Neural progenitor cell (in vitro differentiated cells): ENCODE measurements around the gene TAF6. TPM values are rescaled to one million over a fixed set of nuclear protein-coding genes. Genes with fewer than 3 reads are reported as not detected.

Experiments
- DNase-seq: peaks from one replicate; pipeline ENCODE4 v3.0.0-alpha.2; 2016; ENCODE audit warnings: low spot score
- H2AFZ ChIP-seq: fragments of 200-600 bp; sonication (generic); replicated peaks from 2 replicates; pipeline ENCODE4 v1.6.1; 2016; ENCODE audit warnings: antibody characterized with exemption
- H3F3A ChIP-seq: fragments of 200-600 bp; sonication (generic); 2 replicates; pipeline ENCODE4 v1.6.1; 2016; ENCODE audit warnings: antibody characterized with exemption, low read depth
- H3K27ac ChIP-seq: fragments of 200-600 bp; sonication (generic); 2 replicates; pipeline ENCODE4 v1.5.1; 2016; ENCODE audit warnings: mild to moderate bottlenecking
- H3K27me3 ChIP-seq: fragments of 200-600 bp; sonication (generic); 2 replicates; pipeline ENCODE4 v1.6.1; 2016; ENCODE audit warnings: mild to moderate bottlenecking, moderate library complexity
- H3K36me3 ChIP-seq: fragments of 200-600 bp; sonication (generic); 2 replicates; pipeline ENCODE4 v1.5.1; 2016
- H3K4me1 ChIP-seq: fragments of 200-600 bp; sonication (generic); 2 replicates; pipeline ENCODE4 v1.6.1; 2016; ENCODE audit warnings: mixed run types
- H3K4me2 ChIP-seq: fragments of 200-600 bp; sonication (generic); 2 replicates; pipeline ENCODE4 v1.6.1; 2016
- H3K4me3 ChIP-seq: fragments of 200-600 bp; sonication (generic); 2 replicates; pipeline ENCODE4 v1.5.1; 2016
- H3K79me2 ChIP-seq: fragments of 200-600 bp; sonication (generic); 2 replicates; pipeline ENCODE4 v1.6.1; 2016; ENCODE audit warnings: low read depth
- H3K9ac ChIP-seq: fragments of 200-600 bp; sonication (generic); 2 replicates; pipeline ENCODE4 v1.6.1; 2016
- H3K9me3 ChIP-seq: fragments of 200-600 bp; sonication (generic); 2 replicates; pipeline ENCODE4 v1.5.1; 2016; ENCODE audit warnings: low read depth
- H4K20me1 ChIP-seq: fragments of 200-600 bp; sonication (generic); 2 replicates; pipeline ENCODE4 v1.6.1; 2016; ENCODE audit warnings: low read depth
- H3K27ac Mint-ChIP-seq: 3 replicates; pipeline ENCODE4 v1.8.0; 2021; ENCODE audit warnings: mixed read lengths
- H3K27me3 Mint-ChIP-seq: 2 replicates; pipeline ENCODE4 v1.8.0; 2022; ENCODE audit warnings: low read depth, mild to moderate bottlenecking, inconsistent platforms, moderate library complexity, mixed read lengths; ENCODE audit not compliant: insufficient read depth
- H3K36me3 Mint-ChIP-seq: 3 replicates; pipeline ENCODE4 v1.8.0; 2021; ENCODE audit warnings: mixed read lengths
- H3K4me1 Mint-ChIP-seq: 3 replicates; pipeline ENCODE4 v1.8.0; 2021; ENCODE audit warnings: mixed read lengths
- H3K4me3 Mint-ChIP-seq: 3 replicates; pipeline ENCODE4 v1.8.0; 2021; ENCODE audit warnings: mild to moderate bottlenecking, moderate library complexity, mixed read lengths
- H3K9me3 Mint-ChIP-seq: 3 replicates; pipeline ENCODE4 v1.8.0; 2020; ENCODE audit warnings: mixed read lengths
- CTCF ChIP-seq: fragments of 200-600 bp; sonication (generic); IDR thresholded peaks from 2 replicates; pipeline ENCODE4 v1.5.1; 2017; ENCODE audit warnings: antibody characterized with exemption, mild to moderate bottlenecking
- EZH2 ChIP-seq: fragments of 200-600 bp; sonication (generic); IDR thresholded peaks from 2 replicates; pipeline ENCODE4 v1.6.1; 2017; ENCODE audit warnings: antibody characterized with exemption, mild to moderate bottlenecking, moderate library complexity
- EZH2phosphoT487 ChIP-seq: fragments of 200-600 bp; sonication (generic); IDR thresholded peaks from 2 replicates; pipeline ENCODE4 v1.6.1; 2017; ENCODE audit warnings: antibody characterized with exemption
- total RNA-seq: library from RNA; depleted of rRNA; stranded (reverse); fragments of >200 nt; gene quantifications from 2 replicates; pipeline ENCODE4 v1.2.3, GENCODE V29; 2015; ENCODE audit warnings: low replicate concordance

Gene TAF6
- total RNA-seq, 1 donor from 2014 or later, result 66.1 TPM

GRCh38 chr7:100093054-100093453, 26.1 kb downstream of the TAF6 start:
- Histone ChIP-seq H3K4me1 (peaks cover 3% of the 10 kb centered on the region), H3K36me3 (peaks cover 10% of the 10 kb centered on the region), H4K20me1 (peaks cover 53% of the 10 kb centered on the region), H3F3A (peaks cover 95% of the 10 kb centered on the region), H3K9me3 (no peaks in the 10 kb centered on the region), H3K79me2 (peaks cover 48% of the 10 kb centered on the region), H3K4me3 (no peak overlapping the region), H3K27me3 (no peaks in the 10 kb centered on the region), H3K27ac (peak overlapping the region; percentile 60), H3K9ac (no peak overlapping the region), H2AFZ (no peak overlapping the region), H3K4me2 (no peak overlapping the region)
- peaks cover 29% of the 10 kb centered on the region for H3K4me1 Mint-ChIP-seq
- H3K36me3 Mint-ChIP-seq, result peaks cover 49% of the 10 kb centered on the region
- peaks cover 13% of the 10 kb centered on the region for H3K27me3 Mint-ChIP-seq
- no peak overlapping the region for H3K4me3 Mint-ChIP-seq
- TF ChIP-seq EZH2phosphoT487 (no peak), CTCF (no peak), EZH2 (no peak)
- H3K9me3 Mint-ChIP-seq, result no peaks in the 10 kb centered on the region
- DNase-seq, result no peak
- H3K27ac Mint-ChIP-seq, result no peak overlapping the region

GRCh38 chr7:100091411-100092181, 27.6 kb downstream of the TAF6 start:
- H3K36me3 ChIP-seq, result peaks cover 6% of the 10 kb centered on the region
- no peak overlapping the region for H3K4me3 ChIP-seq
- peak; percentile 15 for DNase-seq
- H3K4me3 Mint-ChIP-seq, result peak overlapping the region; percentile 80
- peaks cover 12% of the 10 kb centered on the region for H3K27me3 Mint-ChIP-seq
- peaks cover 3% of the 10 kb centered on the region for H3K4me1 ChIP-seq
- H3F3A ChIP-seq, result peaks cover 89% of the 10 kb centered on the region
- H3K36me3 Mint-ChIP-seq, result peaks cover 38% of the 10 kb centered on the region
- H3K79me2 ChIP-seq, result peaks cover 34% of the 10 kb centered on the region
- H3K27me3 ChIP-seq, result no peaks in the 10 kb centered on the region
- H3K4me2 ChIP-seq, result no peak overlapping the region
- H3K27ac Mint-ChIP-seq, result no peak overlapping the region
- H3K9me3 ChIP-seq, result no peaks in the 10 kb centered on the region
- H3K9ac ChIP-seq, result no peak overlapping the region
- H3K9me3 Mint-ChIP-seq, result no peaks in the 10 kb centered on the region
- peaks cover 23% of the 10 kb centered on the region for H3K4me1 Mint-ChIP-seq
- no peak overlapping the region for H2AFZ ChIP-seq
- H4K20me1 ChIP-seq, result peaks cover 40% of the 10 kb centered on the region
- peak overlapping the region; percentile 54 for H3K27ac ChIP-seq
- TF ChIP-seq EZH2, result no peak
- no peak for TF ChIP-seq CTCF

GRCh38 chr7:100090527-100091410, 28.4 kb downstream of the TAF6 start:
- H3K4me1 Mint-ChIP-seq, result peaks cover 23% of the 10 kb centered on the region
- Histone ChIP-seq H3K4me3 (no peak overlapping the region), H4K20me1 (peaks cover 32% of the 10 kb centered on the region), H3K4me1 (peaks cover 3% of the 10 kb centered on the region), H3K9me3 (no peaks in the 10 kb centered on the region), H3K27ac (no peak overlapping the region), H2AFZ (no peak overlapping the region), H3F3A (peaks cover 81% of the 10 kb centered on the region), H3K79me2 (peaks cover 26% of the 10 kb centered on the region), H3K4me2 (no peak overlapping the region), H3K36me3 (peaks cover 6% of the 10 kb centered on the region), H3K9ac (no peak overlapping the region), H3K27me3 (no peaks in the 10 kb centered on the region)
- TF ChIP-seq EZH2phosphoT487 (no peak), CTCF (no peak), EZH2 (no peak)
- H3K27me3 Mint-ChIP-seq, result peaks cover 11% of the 10 kb centered on the region
- no peaks in the 10 kb centered on the region for H3K9me3 Mint-ChIP-seq
- peaks cover 35% of the 10 kb centered on the region for H3K36me3 Mint-ChIP-seq
- peak overlapping the region; percentile 46 for H3K27ac Mint-ChIP-seq
- DNase-seq, result no peak
- peak overlapping the region; percentile 80 for H3K4me3 Mint-ChIP-seq
